K562 (cell line): ENCODE data around the gene LLCFC1. TPM values are rescaled to one million over a fixed set of nuclear protein-coding genes. Genes with fewer than 3 reads are reported as not detected.

ENCODE experiments used
- ATF3 ChIP-seq, 2 experiments: fragments of 450-650 bp in 1 of 2; sonication (generic) in 1 of 2; formaldehyde crosslinking in 1 of 2; IDR thresholded peaks in 1 of 2; conservative IDR thresholded peaks in 1 of 2; 2 replicates each; pipeline versions ENCODE4 v1.6.1 to v1.8.1; 2016 to 2023; ENCODE audit warnings: mild to moderate bottlenecking in 2 of 2, moderate library complexity in 2 of 2, inconsistent platforms in 1 of 2, missing genetic modification reagents in 1 of 2
- ATF4 ChIP-seq: fragments of 450-650 bp; formaldehyde crosslinking; IDR thresholded peaks from 2 replicates; pipeline ENCODE4 v1.4.0; 2022; ENCODE audit warnings: mild to moderate bottlenecking, moderate library complexity
- CREM ChIP-seq: IDR thresholded peaks from 2 replicates; pipeline ENCODE4 v1.6.1; 2014; ENCODE audit warnings: antibody characterized with exemption, low read depth
- CTBP1 ChIP-seq: fragments of 450-650 bp; IDR thresholded peaks from 2 replicates; pipeline ENCODE4 v1.6.1; 2016; ENCODE audit warnings: borderline replicate concordance
- ELF1 ChIP-seq: fragments of 200-800 bp; sonication (Bioruptor generic); IDR thresholded peaks from 2 replicates; pipeline ENCODE4 v1.6.1; 2016; ENCODE audit warnings: missing genetic modification characterization, missing compliant biosample characterization
- FOXM1 ChIP-seq, 2 experiments: fragments of 450-650 bp in 1 of 2; sonication (generic) in 1 of 2; formaldehyde crosslinking in 1 of 2; IDR thresholded peaks; 2 replicates each; pipeline versions ENCODE4 v1.6.1 to v1.9.0; 2017 to 2022; ENCODE audit warnings: low read depth in 2 of 2, mild to moderate bottlenecking in 2 of 2, missing genetic modification reagents in 1 of 2, moderate library complexity in 1 of 2
- FOXP1 ChIP-seq: sonication (generic); formaldehyde crosslinking; IDR thresholded peaks from 2 replicates; pipeline ENCODE4 v1.8.0; 2022; ENCODE audit warnings: mild to moderate bottlenecking, missing genetic modification reagents
- GABPB1 ChIP-seq: sonication (generic); formaldehyde crosslinking; IDR thresholded peaks from 2 replicates; pipeline ENCODE4 v1.8.0; 2022; ENCODE audit warnings: mild to moderate bottlenecking, missing genetic modification reagents
- KLF10 ChIP-seq: fragments of 250-450 bp; sonication (Bioruptor Pico); IDR thresholded peaks from 2 replicates; pipeline ENCODE4 v1.6.1; 2021; ENCODE audit warnings: matching md5 sums
- MAX ChIP-seq: sonication (generic); formaldehyde crosslinking; IDR thresholded peaks from 2 replicates; pipeline ENCODE4 v1.9.0; 2022; ENCODE audit warnings: mild to moderate bottlenecking, missing genetic modification reagents
- MEIS2 ChIP-seq: fragments of 450-650 bp; IDR thresholded peaks from 2 replicates; pipeline ENCODE4 v1.6.1; 2014; ENCODE audit warnings: mild to moderate bottlenecking; ENCODE audit not compliant: partially characterized antibody
- NEUROD1 ChIP-seq: fragments of 150-350 bp; IDR thresholded peaks from 2 replicates; pipeline ENCODE4 v1.6.1; 2014; ENCODE audit warnings: borderline replicate concordance, low read length, low read depth; ENCODE audit not compliant: partially characterized antibody
- NR2C2 ChIP-seq, 2 experiments: fragments of 200-800 bp in 1 of 2; sonication (Bioruptor generic) in 1 of 2; sonication (generic) in 1 of 2; formaldehyde crosslinking in 1 of 2; IDR thresholded peaks; 2 replicates each; pipeline versions ENCODE4 v1.6.1 to v1.8.0; 2016 to 2022; ENCODE audit warnings: mild to moderate bottlenecking in 1 of 2, missing compliant biosample characterization in 1 of 2, missing genetic modification characterization in 1 of 2, missing genetic modification reagents in 1 of 2
- RB1 ChIP-seq: fragments of 450-650 bp; IDR thresholded peaks from 2 replicates; pipeline ENCODE4 v1.6.1; 2017; ENCODE audit warnings: low read depth, mild to moderate bottlenecking
- RUNX1 ChIP-seq: sonication (generic); IDR thresholded peaks from 2 replicates; pipeline ENCODE4 v1.6.1; 2016; ENCODE audit warnings: antibody characterized with exemption, low read depth
- SMC3 ChIP-seq: conservative IDR thresholded peaks from 2 replicates; pipeline ENCODE4 v1.6.1; 2011; ENCODE audit warnings: low read depth, low read length, improper control_type of control experiment; ENCODE audit not compliant: insufficient read depth
- TFE3 ChIP-seq: fragments of 450-650 bp; formaldehyde crosslinking; IDR thresholded peaks from 2 replicates; pipeline ENCODE4 v1.4.0; 2020; ENCODE audit warnings: mild to moderate bottlenecking, mixed read lengths
- THAP7 ChIP-seq: fragments of 250-450 bp; sonication (Bioruptor Pico); IDR thresholded peaks from 2 replicates; pipeline ENCODE4 v1.5.0; 2021
- polyA plus RNA-seq, 8 experiments: library from polyadenylated mRNA; depleted of rRNA in 4 of 8; stranded (reverse) in 5 of 8; unstranded in 3 of 8; fragments of >200 nt; fragmentation: Nextera tagmentation in 2 of 8; fragmentation: Illumina TruSeq in 1 of 8; extraction: Ambion mirVana in 2 of 8; extraction: Trizol in 1 of 8; gene quantifications; 2 replicates each; pipeline versions ENCODE4 v1.2.1 to v1.2.3, GENCODE V29; 2011 to 2014; ENCODE audit warnings: inconsistent platforms in 1 of 8, missing spikeins in 1 of 8
- total RNA-seq, 7 experiments: library from RNA; depleted of rRNA in 6 of 7; stranded (reverse); fragments of >200 nt in 6 of 7; fragmentation: Illumina TruSeq in 2 of 7; extraction: Trizol in 2 of 7; gene quantifications; 2 replicates each; pipeline versions ENCODE4 v1.2.1 to v1.2.3, GENCODE V29; 2011 to 2021; ENCODE audit warnings: low replicate concordance in 1 of 7

The LLCFC1 gene
- total and polyA plus RNA-seq, 9 of the 15 experiments (the other 6 are each of a cell fraction or from before 2014, with no cell fraction given), result not detected

GRCh38 chr7:142908921-142909890 is 30.1 kb upstream of the LLCFC1 start (continued):
- TF ChIP-seq TFE3 (CRISPR knock-in tag) (no peak), SMC3 (peak; percentile 45; the same call in 1 of the 2 replicates), CREM (0 out of 2 replicates have a peak, but pooled peaks have one; percentile 15), ATF4 (CRISPR knock-in tag) (no peak), THAP7 (CRISPR knock-in tag) (no peak), NR2C2 (CRISPR knock-in tag; IDR thresholded peaks at IDR 0.05) (no peak), NR2C2 (tag; IDR thresholded peaks at IDR 0.05) (peak; percentile 35; the same call in 1 of the 2 replicates), RUNX1 (no peak), FOXM1 (IDR thresholded peaks at IDR 0.05; ENCODE audit: low read depth) (no peak), FOXM1 (CRISPR knock-in tag; IDR thresholded peaks at IDR 0.05; ENCODE audit: low read depth) (peak; percentile 54; the same call in 1 of the 2 replicates), MEIS2 (no peak), KLF10 (no peak), ATF3 (IDR thresholded peaks at IDR 0.05) (no peak), ATF3 (CRISPR knock-in tag; conservative IDR thresholded peaks at IDR 0.05) (0 out of 2 replicates have a peak, but pooled peaks have one; percentile 8), CTBP1 (0 out of 2 replicates have a peak, but pooled peaks have one; percentile 58), RB1 (no peak), MAX (CRISPR knock-in tag) (0 out of 2 replicates have a peak, but pooled peaks have one; percentile 39), GABPB1 (CRISPR knock-in tag) (peak; percentile 36; the same call in 1 of the 2 replicates), ELF1 (tag) (peak; percentile 55; the same call in 1 of the 2 replicates), FOXP1 (CRISPR knock-in tag) (no peak), NEUROD1 (no peak)
